OCI-LY3 (cell line): Measurements from ENCODE around the gene ZCCHC12.

Source experiments
- CTCF ChIP-seq: fragments of 200-600, 300-600 bp; sonication (generic); IDR thresholded peaks from 2 replicates; pipeline ENCODE4 v1.5.1; 2014; ENCODE audit warnings: antibody characterized with exemption, low read length, low read depth
- EZH2phosphoT487 ChIP-seq: fragments of 200-600 bp; shearing (Covaris generic); IDR thresholded peaks from 2 replicates; pipeline ENCODE4 v1.6.1; 2018; ENCODE audit warnings: antibody characterized with exemption, mixed run types, low read depth

- TF ChIP-seq CTCF = no peak
- TF ChIP-seq EZH2phosphoT487 = no peak
Measured at GRCh38 chrX:118865231-118865630, 41.6 kb downstream of the ZCCHC12 start.
